ENCODE measurements around the gene S1PR3. TPM values are rescaled to one million over a fixed set of nuclear protein-coding genes. Genes with fewer than 3 reads are reported as not detected.

The S1PR3 gene
- total RNA-seq, 1 donor from 2014 or later, result 1.8 TPM

GRCh38 chr9:88969646-88970373 lies 21.5 kb upstream of the S1PR3 start:
- DNase-seq (ENCODE audit: low read depth), result no peak

- no peak for DNase-seq (ENCODE audit: low read depth)
Measured at GRCh38 chr9:88971131-88971960, 19.9 kb upstream of the S1PR3 start.

GRCh38 chr9:88972401-88972800 lies 18.9 kb upstream of the S1PR3 start:
- no peak for DNase-seq (ENCODE audit: low read depth)

GRCh38 chr9:88973281-88974045 lies 17.8 kb upstream of the S1PR3 start:
- DNase-seq (ENCODE audit: low read depth), result no peak

- DNase-seq (ENCODE audit: low read depth), result no peak
Measured at GRCh38 chr9:88974641-88975040, 16.6 kb upstream of the S1PR3 start.

- no peak for DNase-seq (ENCODE audit: low read depth)
Measured at GRCh38 chr9:88975966-88976889, 15.0 kb upstream of the S1PR3 start.

- no peak for DNase-seq (ENCODE audit: low read depth)
Measured at GRCh38 chr9:88976890-88977257, 14.4 kb upstream of the S1PR3 start.

GRCh38 chr9:88978034-88978433 lies 13.2 kb upstream of the S1PR3 start:
- no peak for DNase-seq (ENCODE audit: low read depth)

GRCh38 chr9:88979021-88979420 lies 12.2 kb upstream of the S1PR3 start:
- DNase-seq (ENCODE audit: low read depth), result no peak

GRCh38 chr9:88979791-88980190 lies 11.5 kb upstream of the S1PR3 start:
- DNase-seq (ENCODE audit: low read depth), result no peak

- DNase-seq (ENCODE audit: low read depth), result no peak
Measured at GRCh38 chr9:88980740-88981203, 10.5 kb upstream of the S1PR3 start.

GRCh38 chr9:88983865-88984542 lies 7.3 kb upstream of the S1PR3 start:
- no peak for DNase-seq (ENCODE audit: low read depth)

- no peak for DNase-seq (ENCODE audit: low read depth)
Measured at GRCh38 chr9:88984543-88984883, 6.8 kb upstream of the S1PR3 start.

GRCh38 chr9:88985616-88986015 lies 5.7 kb upstream of the S1PR3 start:
- no peak for DNase-seq (ENCODE audit: low read depth)

GRCh38 chr9:88986776-88987175 lies 4.5 kb upstream of the S1PR3 start:
- no peak for DNase-seq (ENCODE audit: low read depth)

GRCh38 chr9:88987661-88988060 lies 3.6 kb upstream of the S1PR3 start:
- DNase-seq (ENCODE audit: low read depth), result no peak

GRCh38 chr9:88988796-88989641 lies 2.2 kb upstream of the S1PR3 start:
- peak; percentile 92 for DNase-seq (ENCODE audit: low read depth)

GRCh38 chr9:88990041-88990728 lies 1.1 kb upstream of the S1PR3 start:
- no peak for DNase-seq (ENCODE audit: low read depth)

- DNase-seq (ENCODE audit: low read depth), result no peak
Measured at GRCh38 chr9:88990729-88991065, 571 bp upstream of the S1PR3 start.
